ENCODE data around the gene MAP3K8. TPM values are rescaled to one million over a fixed set of nuclear protein-coding genes. Genes with fewer than 3 reads are reported as not detected.

Gene MAP3K8
- total RNA-seq, 1 donor from 2014 or later, result 5.1 TPM

- peaks cover 6% of the 10 kb centered on the region for H3K36me3 ChIP-seq (ENCODE audit: insufficient read depth, low read length)
These were observed 25.3 kb downstream of the MAP3K8 start for GRCh38 chr10:30459283-30459682.

GRCh38 chr10:30460121-30460520 is 26.1 kb downstream of the MAP3K8 start:
- H3K9ac ChIP-seq (ENCODE audit: low read length), result no peak overlapping the region
- no peaks in the 10 kb centered on the region for H3K27me3 Mint-ChIP-seq (ENCODE audit: low read depth, unreplicated experiment)
- no peak overlapping the region for H3K4me3 Mint-ChIP-seq (ENCODE audit: unreplicated experiment)
- peaks cover 8% of the 10 kb centered on the region for H3K36me3 Mint-ChIP-seq (ENCODE audit: low read depth, unreplicated experiment)
- peaks cover 1% of the 10 kb centered on the region for H3K9me3 Mint-ChIP-seq (ENCODE audit: unreplicated experiment)
- peaks cover 6% of the 10 kb centered on the region for H3K36me3 ChIP-seq (ENCODE audit: insufficient read depth, low read length)
- no peak for FAIRE-seq
- H3K27ac Mint-ChIP-seq (ENCODE audit: unreplicated experiment), result no peak overlapping the region
- H3K4me1 Mint-ChIP-seq (ENCODE audit: low read depth, unreplicated experiment), result peaks cover 11% of the 10 kb centered on the region
- DNase-seq (ENCODE audit: low read depth), result no peak
- H3K79me2 ChIP-seq (ENCODE audit: insufficient read depth, low read length), result no peaks in the 10 kb centered on the region
- H3K4me1 ChIP-seq (ENCODE audit: insufficient read depth, low read length), result peaks cover 8% of the 10 kb centered on the region
- H2AFZ ChIP-seq (ENCODE audit: low read depth, low read length), result no peak overlapping the region
- no peaks in the 10 kb centered on the region for H3K9me3 ChIP-seq (ENCODE audit: insufficient read depth, low read depth, low read length)
- no peak overlapping the region for H3K27ac ChIP-seq (ENCODE audit: low read depth, low read length)
- no peaks in the 10 kb centered on the region for H3K27me3 ChIP-seq (ENCODE audit: insufficient read depth, low read length)
- H3K4me2 ChIP-seq (ENCODE audit: low read length), result no peak overlapping the region
- no peaks in the 10 kb centered on the region for H4K20me1 ChIP-seq (ENCODE audit: insufficient read depth, low read length)
- no peak for TF ChIP-seq EZH2 (IDR thresholded peaks at IDR 0.05; ENCODE audit: insufficient read depth, low read length)
- no peak for TF ChIP-seq CTCF (IDR thresholded peaks at IDR 0.05; ENCODE audit: insufficient read depth, low read depth, low read length)
- H3K4me3 ChIP-seq (ENCODE audit: insufficient read depth, low read depth, low read length), result no peak overlapping the region

More at GRCh38 chr10:30459283-30459682, 25.3 kb downstream of the MAP3K8 start:
- Histone ChIP-seq H3K4me3 (ENCODE audit: insufficient read depth, low read depth, low read length) (no peak overlapping the region), H3K27me3 (ENCODE audit: insufficient read depth, low read length) (no peaks in the 10 kb centered on the region), H3K9me3 (ENCODE audit: insufficient read depth, low read depth, low read length) (no peaks in the 10 kb centered on the region), H3K27ac (ENCODE audit: low read depth, low read length) (no peak overlapping the region), H3K79me2 (ENCODE audit: insufficient read depth, low read length) (no peaks in the 10 kb centered on the region), H4K20me1 (ENCODE audit: insufficient read depth, low read length) (no peaks in the 10 kb centered on the region), H3K4me2 (ENCODE audit: low read length) (no peak overlapping the region), H2AFZ (ENCODE audit: low read depth, low read length) (no peak overlapping the region), H3K4me1 (ENCODE audit: insufficient read depth, low read length) (peaks cover 17% of the 10 kb centered on the region), H3K9ac (ENCODE audit: low read length) (no peak overlapping the region)
- no peaks in the 10 kb centered on the region for H3K27me3 Mint-ChIP-seq (ENCODE audit: low read depth, unreplicated experiment)
- H3K36me3 Mint-ChIP-seq (ENCODE audit: low read depth, unreplicated experiment), result peaks cover 8% of the 10 kb centered on the region
- DNase-seq (ENCODE audit: low read depth) (no peak), FAIRE-seq (no peak)
- no peak overlapping the region for H3K4me3 Mint-ChIP-seq (ENCODE audit: unreplicated experiment)
- peaks cover 13% of the 10 kb centered on the region for H3K4me1 Mint-ChIP-seq (ENCODE audit: low read depth, unreplicated experiment)
- TF ChIP-seq EZH2 (IDR thresholded peaks at IDR 0.05; ENCODE audit: insufficient read depth, low read length), result no peak
- TF ChIP-seq CTCF (IDR thresholded peaks at IDR 0.05; ENCODE audit: insufficient read depth, low read depth, low read length), result no peak
- H3K27ac Mint-ChIP-seq (ENCODE audit: unreplicated experiment), result no peak overlapping the region
- H3K9me3 Mint-ChIP-seq (ENCODE audit: unreplicated experiment), result peaks cover 1% of the 10 kb centered on the region

GRCh38 chr10:30462513-30462912 is 28.5 kb downstream of the MAP3K8 start:
- H3K27ac Mint-ChIP-seq (ENCODE audit: unreplicated experiment), result no peak overlapping the region
- peaks cover 6% of the 10 kb centered on the region for H3K36me3 ChIP-seq (ENCODE audit: insufficient read depth, low read length)
- H3K4me2 ChIP-seq (ENCODE audit: low read length), result no peak overlapping the region
- H3K9me3 ChIP-seq (ENCODE audit: insufficient read depth, low read depth, low read length), result no peaks in the 10 kb centered on the region
- DNase-seq (ENCODE audit: low read depth) (no peak), FAIRE-seq (no peak)
- H3K9me3 Mint-ChIP-seq (ENCODE audit: unreplicated experiment), result peaks cover 1% of the 10 kb centered on the region
- no peak overlapping the region for H3K4me3 Mint-ChIP-seq (ENCODE audit: unreplicated experiment)
- H3K36me3 Mint-ChIP-seq (ENCODE audit: low read depth, unreplicated experiment), result peaks cover 8% of the 10 kb centered on the region
- H3K9ac ChIP-seq (ENCODE audit: low read length), result no peak overlapping the region
- no peaks in the 10 kb centered on the region for H3K27me3 Mint-ChIP-seq (ENCODE audit: low read depth, unreplicated experiment)
- H3K4me1 ChIP-seq (ENCODE audit: insufficient read depth, low read length), result no peaks in the 10 kb centered on the region
- peaks cover 7% of the 10 kb centered on the region for H3K4me1 Mint-ChIP-seq (ENCODE audit: low read depth, unreplicated experiment)
- no peaks in the 10 kb centered on the region for H4K20me1 ChIP-seq (ENCODE audit: insufficient read depth, low read length)
- TF ChIP-seq CTCF (IDR thresholded peaks at IDR 0.05; ENCODE audit: insufficient read depth, low read depth, low read length) (no peak), EZH2 (IDR thresholded peaks at IDR 0.05; ENCODE audit: insufficient read depth, low read length) (no peak)
- no peak overlapping the region for H2AFZ ChIP-seq (ENCODE audit: low read depth, low read length)
- H3K79me2 ChIP-seq (ENCODE audit: insufficient read depth, low read length), result no peaks in the 10 kb centered on the region
- H3K4me3 ChIP-seq (ENCODE audit: insufficient read depth, low read depth, low read length), result no peak overlapping the region
- no peaks in the 10 kb centered on the region for H3K27me3 ChIP-seq (ENCODE audit: insufficient read depth, low read length)
- no peak overlapping the region for H3K27ac ChIP-seq (ENCODE audit: low read depth, low read length)
